Measurements from ENCODE around the gene CEP57.
A peak's percentile ranks its signal among the peaks of the same experiment; 100 is the strongest.

Gene CEP57

DNA sequence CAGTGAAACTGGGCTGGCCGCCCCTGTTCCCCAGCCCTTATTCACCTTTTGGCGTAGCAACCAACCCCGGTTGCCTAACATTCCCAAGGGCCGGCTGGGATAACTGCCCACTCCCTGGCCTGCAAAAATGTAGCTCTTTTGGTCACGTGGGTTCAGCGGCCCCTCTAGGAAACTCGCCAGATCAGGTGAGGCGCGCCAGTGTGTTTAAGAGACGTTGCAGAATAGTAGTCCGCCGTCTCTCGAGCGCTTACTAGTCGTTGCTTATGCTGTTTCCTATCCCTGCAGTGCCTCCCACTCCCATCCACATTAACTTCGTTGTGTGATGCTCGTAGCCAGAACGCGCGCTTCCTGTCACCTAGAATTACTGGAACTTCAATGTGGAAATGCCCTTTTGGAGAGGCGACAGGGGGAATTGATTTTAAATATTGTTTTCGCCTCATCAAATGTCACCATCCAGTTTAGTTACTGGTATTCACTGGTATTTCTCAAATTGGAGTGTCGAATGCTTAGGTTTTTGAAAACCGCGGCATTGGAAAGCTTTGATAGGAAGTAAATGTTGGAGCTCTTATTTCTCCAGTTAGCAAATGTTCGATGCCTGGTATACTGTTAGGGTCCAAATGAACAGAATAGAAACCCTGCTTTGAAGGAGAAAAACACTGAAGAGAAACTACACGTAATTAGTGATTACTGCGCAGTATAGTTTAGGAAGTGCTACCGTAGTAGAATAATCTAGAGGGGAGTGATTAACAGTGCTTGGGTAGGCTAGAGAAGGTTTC, 823 bp downstream of the CEP57 start:
- peak overlapping the region; percentile 88 for H3K27ac ChIP-seq
- TF ChIP-seq, protein P1, sequence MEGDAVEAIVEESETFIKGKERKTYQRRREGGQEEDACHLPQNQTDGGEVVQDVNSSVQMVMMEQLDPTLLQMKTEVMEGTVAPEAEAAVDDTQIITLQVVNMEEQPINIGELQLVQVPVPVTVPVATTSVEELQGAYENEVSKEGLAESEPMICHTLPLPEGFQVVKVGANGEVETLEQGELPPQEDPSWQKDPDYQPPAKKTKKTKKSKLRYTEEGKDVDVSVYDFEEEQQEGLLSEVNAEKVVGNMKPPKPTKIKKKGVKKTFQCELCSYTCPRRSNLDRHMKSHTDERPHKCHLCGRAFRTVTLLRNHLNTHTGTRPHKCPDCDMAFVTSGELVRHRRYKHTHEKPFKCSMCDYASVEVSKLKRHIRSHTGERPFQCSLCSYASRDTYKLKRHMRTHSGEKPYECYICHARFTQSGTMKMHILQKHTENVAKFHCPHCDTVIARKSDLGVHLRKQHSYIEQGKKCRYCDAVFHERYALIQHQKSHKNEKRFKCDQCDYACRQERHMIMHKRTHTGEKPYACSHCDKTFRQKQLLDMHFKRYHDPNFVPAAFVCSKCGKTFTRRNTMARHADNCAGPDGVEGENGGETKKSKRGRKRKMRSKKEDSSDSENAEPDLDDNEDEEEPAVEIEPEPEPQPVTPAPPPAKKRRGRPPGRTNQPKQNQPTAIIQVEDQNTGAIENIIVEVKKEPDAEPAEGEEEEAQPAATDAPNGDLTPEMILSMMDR (conservative IDR thresholded peaks at IDR 0.05) = no peak
- no peak for TF ChIP-seq ZFX (IDR thresholded peaks at IDR 0.05)

DNA sequence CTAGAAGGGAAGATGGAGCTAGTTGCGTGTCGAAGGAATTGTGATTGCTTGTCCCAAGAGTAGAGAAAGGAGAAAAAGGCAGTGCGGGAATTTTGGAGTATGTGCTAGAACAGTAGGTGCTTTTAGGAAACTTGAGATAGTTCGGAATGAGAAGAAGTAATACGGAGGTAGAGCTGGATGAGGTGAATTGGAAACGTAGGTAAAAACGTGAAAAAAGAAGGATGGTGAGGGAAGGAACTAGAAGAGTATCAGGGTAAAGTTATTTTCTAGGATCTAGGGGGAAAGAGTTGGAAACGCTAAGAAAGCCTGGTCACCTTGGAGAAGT, 1.4 kb downstream of the CEP57 start:
- no peak overlapping the region for H3K27ac ChIP-seq
- TF ChIP-seq, protein P1 (conservative IDR thresholded peaks at IDR 0.05) = no peak
- TF ChIP-seq ZFX (IDR thresholded peaks at IDR 0.05) = no peak

DNA sequence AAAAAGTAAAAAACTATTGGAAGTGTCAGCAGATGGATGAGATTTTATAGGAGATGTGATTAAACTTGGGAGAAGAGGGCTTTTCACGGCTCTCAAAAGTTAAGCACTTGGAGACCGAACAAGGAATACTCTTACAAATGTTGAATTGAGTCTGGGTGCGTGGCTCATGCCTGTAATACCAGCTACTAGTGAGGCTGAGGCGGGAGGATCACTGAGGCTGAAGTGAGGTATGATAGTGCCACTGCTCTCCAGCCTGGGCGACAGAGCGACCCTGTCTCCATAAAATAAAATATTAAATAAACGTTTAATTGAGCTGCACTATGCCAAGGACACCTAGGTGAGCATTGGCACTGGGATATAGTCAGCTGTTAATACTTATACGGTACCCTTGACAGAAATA, 1.9 kb downstream of the CEP57 start:
- no peak for TF ChIP-seq ZFX (IDR thresholded peaks at IDR 0.05)

DNA sequence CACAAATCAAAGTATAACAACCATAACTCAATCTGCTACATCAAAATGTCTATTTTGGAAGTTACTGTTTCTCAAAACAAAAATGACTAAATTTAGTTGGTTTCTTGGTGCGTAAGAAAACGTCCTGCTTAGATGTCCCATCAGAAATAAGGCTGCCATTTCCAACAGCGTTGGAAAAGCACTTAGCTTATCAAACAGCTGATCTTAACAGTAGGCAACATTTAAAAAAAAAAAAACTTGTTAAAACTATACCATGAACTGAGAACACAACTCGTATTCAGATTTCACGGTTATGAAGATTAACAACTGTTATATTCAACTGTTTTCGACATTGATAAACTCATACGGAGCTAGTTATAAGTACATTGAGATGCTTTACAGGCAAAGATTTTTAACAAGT, 2.4 kb downstream of the CEP57 start:
- no peak overlapping the region for H3K27ac ChIP-seq
- TF ChIP-seq, protein P1 (conservative IDR thresholded peaks at IDR 0.05) = no peak
- TF ChIP-seq ZFX (IDR thresholded peaks at IDR 0.05) = no peak

More for the DNA sequence above, 1.9 kb downstream of the CEP57 start:
- H3K27ac ChIP-seq = no peak overlapping the region

DNA sequence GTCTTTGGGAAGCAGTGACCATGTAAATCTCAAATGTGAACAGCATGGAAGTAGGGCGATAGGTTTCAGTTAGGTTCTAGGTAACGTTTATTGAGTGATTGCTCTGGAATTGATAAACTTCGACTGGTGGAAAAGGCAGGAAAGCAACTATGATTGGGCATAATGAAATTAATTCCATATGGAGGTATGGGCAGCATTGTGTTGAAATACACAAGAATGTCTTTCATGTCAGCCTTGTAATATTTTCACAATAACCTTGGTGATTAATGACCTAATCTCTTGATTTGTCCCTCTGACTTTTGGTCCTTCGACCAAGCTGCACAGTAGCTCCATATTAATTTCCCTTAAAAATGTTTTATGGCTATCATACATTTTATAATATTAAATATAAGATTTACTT, 2.8 kb downstream of the CEP57 start:
- TF ChIP-seq, protein P1 (conservative IDR thresholded peaks at IDR 0.05) = no peak
- TF ChIP-seq ZFX (IDR thresholded peaks at IDR 0.05) = no peak
- no peak overlapping the region for H3K27ac ChIP-seq

DNA sequence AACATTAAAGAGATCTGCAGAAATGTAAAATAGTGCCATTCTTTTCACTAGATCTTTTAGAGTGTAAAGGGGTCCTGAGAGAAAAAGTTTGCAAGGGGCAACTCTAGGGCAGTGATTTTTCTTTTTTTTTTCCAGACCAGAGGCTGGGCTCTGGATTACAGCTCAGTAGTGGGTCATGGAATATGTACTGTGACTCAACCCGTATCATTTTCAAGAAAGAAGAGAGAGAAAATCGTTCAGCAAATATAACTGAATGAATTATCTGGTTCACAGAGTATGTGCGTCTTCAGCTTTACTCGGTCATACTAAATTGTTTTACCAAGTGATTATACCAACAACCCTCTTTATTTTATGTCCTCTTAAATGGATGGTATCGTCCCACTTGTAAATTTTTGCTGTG, 3.8 kb downstream of the CEP57 start:
- no peak overlapping the region for H3K27ac ChIP-seq
- TF ChIP-seq, protein P1 (conservative IDR thresholded peaks at IDR 0.05) = no peak
- TF ChIP-seq ZFX (IDR thresholded peaks at IDR 0.05) = no peak

DNA sequence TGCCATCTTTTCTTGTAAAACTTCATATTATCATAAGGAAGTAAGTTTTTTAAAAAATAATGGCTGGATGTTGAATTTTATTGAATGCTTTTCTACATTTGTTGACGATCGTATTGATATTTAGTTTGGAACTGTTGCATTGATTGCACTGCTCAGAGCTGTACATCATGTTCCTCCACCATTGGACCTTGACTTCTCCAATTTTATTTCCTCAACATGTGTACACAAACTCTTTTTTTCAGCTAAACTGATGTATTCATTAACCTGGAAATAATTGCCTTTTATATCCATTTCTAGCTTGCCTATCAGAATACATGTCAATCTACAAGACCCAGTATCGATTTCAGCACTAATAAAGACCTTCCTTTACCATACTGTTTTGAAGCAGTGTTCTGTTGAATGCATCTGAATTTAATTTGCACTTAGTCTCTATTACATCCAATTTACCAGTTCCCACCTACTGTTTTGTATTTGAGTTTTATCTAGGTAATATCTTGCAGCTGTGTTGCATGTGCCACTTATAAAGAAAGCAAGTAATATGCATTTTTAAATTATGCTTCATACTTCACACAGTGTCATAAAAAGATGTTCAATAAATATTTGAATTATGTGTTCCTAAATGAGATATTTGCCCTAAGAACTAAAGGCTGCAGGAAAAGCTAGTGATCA, 5.5 kb downstream of the CEP57 start:
- no peak for TF ChIP-seq ZFX (IDR thresholded peaks at IDR 0.05)
- TF ChIP-seq, protein P1 (conservative IDR thresholded peaks at IDR 0.05) = no peak
- H3K27ac ChIP-seq = no peak overlapping the region
